Smooth muscle cell (in vitro differentiated cells): ENCODE data around the gene SPTLC2. TPM values are rescaled to one million over a fixed set of nuclear protein-coding genes. Genes with fewer than 3 reads are reported as not detected.

ENCODE experiments used
- DNase-seq: peaks from one replicate; lab custom pipeline; 2025; ENCODE audit not compliant: unreplicated experiment; lab: John Stamatoyannopoulos, UW
- H2AFZ ChIP-seq: fragments of 200-600 bp; sonication (generic); 2 replicates; pipeline ENCODE4 v1.6.0; 2016; ENCODE audit warnings: antibody characterized with exemption, low read depth, mild to moderate bottlenecking
- H3F3A ChIP-seq: fragments of 200-600 bp; sonication (generic); 2 replicates; pipeline ENCODE4 v1.6.0; 2017; ENCODE audit warnings: antibody characterized with exemption, low read depth
- H3K27ac ChIP-seq: fragments of 200-600 bp; sonication (generic); 2 replicates; pipeline ENCODE4 v1.5.1; 2016; ENCODE audit warnings: low read depth, mild to moderate bottlenecking
- H3K27me3 ChIP-seq: fragments of 200-600 bp; sonication (generic); 2 replicates; pipeline ENCODE4 v1.6.1; 2016; ENCODE audit warnings: low read depth, mild to moderate bottlenecking
- H3K36me3 ChIP-seq: fragments of 200-600 bp; sonication (generic); 2 replicates; pipeline ENCODE4 v1.5.1; 2016; ENCODE audit warnings: low read depth
- H3K4me1 ChIP-seq: fragments of 200-600 bp; sonication (generic); 2 replicates; pipeline ENCODE4 v1.5.1; 2016; ENCODE audit warnings: low read depth
- H3K4me2 ChIP-seq: fragments of 200-600 bp; sonication (generic); 2 replicates; pipeline ENCODE4 v1.6.0; 2016; ENCODE audit warnings: mild to moderate bottlenecking
- H3K4me3 ChIP-seq: fragments of 200-600 bp; sonication (generic); 2 replicates; pipeline ENCODE4 v1.5.1; 2016; ENCODE audit warnings: mild to moderate bottlenecking
- H3K79me2 ChIP-seq: fragments of 200-600 bp; sonication (generic); 2 replicates; pipeline ENCODE4 v1.6.0; 2016; ENCODE audit warnings: low read depth, mild to moderate bottlenecking
- H3K9ac ChIP-seq: fragments of 200-600 bp; sonication (generic); 2 replicates; pipeline ENCODE4 v1.6.0; 2016; ENCODE audit warnings: low read depth
- H3K9me3 ChIP-seq: fragments of 200-600 bp; sonication (generic); replicated peaks from 2 replicates; pipeline ENCODE4 v1.5.1; 2016; ENCODE audit warnings: low read depth
- H4K20me1 ChIP-seq: fragments of 200-600 bp; sonication (generic); 2 replicates; pipeline ENCODE4 v1.6.0; 2016; ENCODE audit warnings: low read depth
- CTCF ChIP-seq: fragments of 200-600 bp; sonication (generic); IDR thresholded peaks from 2 replicates; pipeline ENCODE4 v1.5.1; 2017; ENCODE audit warnings: borderline replicate concordance, mild to moderate bottlenecking, antibody characterized with exemption; ENCODE audit not compliant: insufficient read depth, poor library complexity, severe bottlenecking
- WGBS: methylation state at CpG from one replicate; pipeline ENCODE4 v1.1.7; 2016; ENCODE audit warnings: low lambda C conversion rate; 5-methylcytosine and 5-hydroxymethylcytosine counted together
- polyA plus RNA-seq: library from polyadenylated mRNA; unstranded; fragments of >200 nt; fragmentation: Nextera tagmentation; extraction: Ambion mirVana; gene quantifications from 2 replicates; pipeline ENCODE4 v1.2.1, GENCODE V29; 2016
- total RNA-seq: library from RNA; depleted of rRNA; stranded (reverse); fragments of >200 nt; gene quantifications from 2 replicates; pipeline ENCODE4 v1.2.3, GENCODE V29; 2014

The SPTLC2 gene
- total and polyA plus RNA-seq, 2 experiments from 2014 or later = 23.4 to 24.8 TPM

- Histone ChIP-seq H3F3A (no peaks in the 10 kb centered on the region), H3K27ac (no peak overlapping the region), H3K4me3 (no peak overlapping the region), H3K27me3 (no peaks in the 10 kb centered on the region), H3K9ac (no peak overlapping the region), H3K4me2 (no peak overlapping the region), H3K79me2 (no peaks in the 10 kb centered on the region), H3K36me3 (peaks cover 13% of the 10 kb centered on the region), H3K4me1 (no peaks in the 10 kb centered on the region), H4K20me1 (peaks cover 11% of the 10 kb centered on the region), H2AFZ (no peak overlapping the region), H3K9me3 (no peaks in the 10 kb centered on the region)
- TF ChIP-seq CTCF = no peak
- DNase-seq = no peak
Observed at GRCh38 chr14:77516126-77516525, 100.3 kb downstream of the SPTLC2 start.

- Histone ChIP-seq H2AFZ (no peak overlapping the region), H3K27ac (no peak overlapping the region), H3K4me2 (no peak overlapping the region), H4K20me1 (peaks cover 11% of the 10 kb centered on the region), H3K36me3 (peaks cover 7% of the 10 kb centered on the region), H3F3A (no peaks in the 10 kb centered on the region), H3K9me3 (peaks cover 5% of the 10 kb centered on the region), H3K79me2 (no peaks in the 10 kb centered on the region), H3K4me3 (no peak overlapping the region), H3K9ac (no peak overlapping the region), H3K4me1 (no peaks in the 10 kb centered on the region), H3K27me3 (no peaks in the 10 kb centered on the region)
- TF ChIP-seq CTCF = no peak
- DNase-seq = no peak
- WGBS = 98% methylated on average over 8 of the region's 8 CpGs
Observed at GRCh38 chr14:77511486-77512162, 104.8 kb downstream of the SPTLC2 start.

- Histone ChIP-seq H3K4me2 (no peak overlapping the region), H3K27me3 (no peaks in the 10 kb centered on the region), H3K27ac (peak overlapping the region; percentile 52), H3K9me3 (peaks cover 5% of the 10 kb centered on the region), H3K4me1 (no peaks in the 10 kb centered on the region), H3K9ac (no peak overlapping the region), H2AFZ (no peak overlapping the region), H3F3A (no peaks in the 10 kb centered on the region), H3K4me3 (no peak overlapping the region), H3K36me3 (peaks cover 7% of the 10 kb centered on the region), H3K79me2 (no peaks in the 10 kb centered on the region), H4K20me1 (no peaks in the 10 kb centered on the region)
- 95% methylated on average over 4 of the region's 4 CpGs for WGBS
- DNase-seq = no peak
- TF ChIP-seq CTCF = no peak
Observed at GRCh38 chr14:77509366-77509765, 107.1 kb downstream of the SPTLC2 start.

GRCh38 chr14:77508876-77509275 is 107.6 kb downstream of the SPTLC2 start:
- Histone ChIP-seq H2AFZ (no peak overlapping the region), H3K27ac (peak overlapping the region; percentile 52), H3K27me3 (no peaks in the 10 kb centered on the region), H3K9me3 (peaks cover 5% of the 10 kb centered on the region), H3K4me2 (no peak overlapping the region), H3F3A (no peaks in the 10 kb centered on the region), H3K9ac (no peak overlapping the region), H3K79me2 (no peaks in the 10 kb centered on the region), H3K4me1 (no peaks in the 10 kb centered on the region), H3K36me3 (peaks cover 7% of the 10 kb centered on the region), H3K4me3 (no peak overlapping the region), H4K20me1 (no peaks in the 10 kb centered on the region)
- no peak for DNase-seq
- 78% methylated on average over 3 of the region's 3 CpGs for WGBS
- TF ChIP-seq CTCF = no peak
